CD1c-positive myeloid dendritic cell (primary cell): Measurements from ENCODE around the gene ADGB.
"Not testable (repeated sequence)": the region's sequence is repeated elsewhere in the genome, so short reads cannot be mapped to it uniquely, and the experiment has no call there.

Source experiments
- DNase-seq: peaks from one replicate; pipeline ENCODE4 v3.0.0-alpha.2; 2016; ENCODE audit errors: extremely low spot score

The ADGB gene

GRCh38 chr6:146815511-146816462, 217.0 kb downstream of the ADGB start:
- not testable (repeated sequence) for DNase-seq

DNA sequence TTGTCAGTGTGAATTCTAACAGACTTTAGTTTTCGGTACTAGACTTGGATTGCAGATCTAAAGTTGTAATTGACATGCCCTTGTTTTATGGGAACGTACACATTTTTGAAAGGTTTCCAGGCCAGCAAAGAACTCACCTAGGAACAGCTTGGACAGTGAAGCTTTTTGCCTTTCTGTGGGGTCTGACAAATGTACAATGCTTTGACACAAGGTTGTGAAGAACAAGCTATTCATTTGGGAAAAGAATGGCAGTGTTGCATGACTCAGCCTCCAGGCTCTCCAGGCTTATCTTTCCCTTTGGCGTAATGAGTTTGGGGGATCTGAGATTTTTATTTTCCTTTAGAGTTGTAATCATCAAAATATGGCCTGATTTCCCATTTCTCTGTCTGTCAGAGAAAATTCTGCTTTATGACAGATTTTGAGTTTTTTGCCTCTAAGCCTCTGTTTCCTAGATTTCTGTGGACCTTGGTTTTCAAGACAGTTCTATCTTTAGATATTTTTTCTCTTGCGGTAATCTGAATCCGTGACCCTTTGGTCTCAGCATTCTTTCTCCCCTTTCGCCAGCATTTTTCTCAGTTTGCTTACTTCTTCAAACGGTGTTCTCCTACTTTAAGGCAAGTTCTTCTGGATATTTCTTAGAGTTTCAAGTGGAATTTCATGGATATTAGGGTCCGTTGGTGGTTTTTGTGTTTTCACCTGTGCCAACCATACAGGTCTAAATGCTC, 221.0 kb downstream of the ADGB start:
- no peak for DNase-seq

DNA sequence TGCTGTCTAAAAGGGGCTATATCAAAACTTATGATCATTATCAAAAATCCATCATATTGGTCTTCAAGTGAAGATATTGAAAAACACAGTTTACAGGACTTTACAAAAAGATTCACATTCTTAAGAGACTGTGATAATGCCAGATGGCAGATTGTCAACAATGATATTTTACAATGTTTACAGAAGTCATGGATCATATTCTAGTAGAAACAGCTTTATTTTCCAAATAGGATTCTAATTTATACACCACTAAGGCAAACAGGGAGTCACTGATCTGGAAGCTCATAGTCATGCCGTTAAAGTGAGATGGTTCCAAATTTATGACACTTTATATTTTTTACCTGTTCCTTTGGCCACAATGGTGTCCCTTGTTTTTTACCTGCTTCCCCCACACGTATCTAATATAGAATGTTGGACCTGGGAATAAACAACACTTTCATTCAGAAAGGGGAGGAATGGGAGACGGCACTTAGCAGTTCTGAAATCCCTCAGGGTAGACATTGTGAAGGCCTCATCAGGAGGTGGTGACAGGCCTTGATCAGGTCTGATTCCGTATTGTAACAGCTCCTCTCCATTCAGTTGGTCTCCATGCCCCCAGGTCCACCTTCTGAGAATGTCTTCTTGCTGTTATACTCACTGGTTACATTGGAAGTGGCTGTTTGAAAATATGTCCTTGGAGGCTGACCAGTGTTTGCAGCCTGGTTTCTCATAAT, 228.6 kb downstream of the ADGB start:
- DNase-seq: no peak

GRCh38 chr6:146829792-146830565, 231.2 kb downstream of the ADGB start:
- no peak for DNase-seq

- no peak for DNase-seq
These were observed 234.4 kb downstream of the ADGB start for GRCh38 chr6:146833157-146833556.

GRCh38 chr6:146840216-146840615, 241.4 kb downstream of the ADGB start:
- no peak for DNase-seq

DNA sequence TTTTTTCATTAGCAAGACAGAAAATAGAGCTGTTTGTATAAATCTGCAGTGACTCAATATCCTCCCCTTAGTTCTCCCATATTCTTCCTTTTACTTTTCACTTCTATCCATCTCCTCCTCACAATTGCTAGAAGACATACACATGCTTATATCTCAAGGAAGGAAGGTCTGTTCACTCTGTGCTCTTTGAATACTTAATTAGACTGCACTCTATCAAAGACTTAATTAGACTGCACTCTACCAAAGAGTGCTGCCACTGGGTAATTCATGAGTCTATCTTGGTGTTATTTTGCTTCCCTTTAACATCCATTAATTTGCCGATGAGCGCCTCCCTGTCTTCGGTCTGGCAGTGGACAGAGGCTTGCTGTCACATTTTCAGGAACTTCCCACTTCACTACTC, 241.9 kb downstream of the ADGB start:
- no peak for DNase-seq

DNA sequence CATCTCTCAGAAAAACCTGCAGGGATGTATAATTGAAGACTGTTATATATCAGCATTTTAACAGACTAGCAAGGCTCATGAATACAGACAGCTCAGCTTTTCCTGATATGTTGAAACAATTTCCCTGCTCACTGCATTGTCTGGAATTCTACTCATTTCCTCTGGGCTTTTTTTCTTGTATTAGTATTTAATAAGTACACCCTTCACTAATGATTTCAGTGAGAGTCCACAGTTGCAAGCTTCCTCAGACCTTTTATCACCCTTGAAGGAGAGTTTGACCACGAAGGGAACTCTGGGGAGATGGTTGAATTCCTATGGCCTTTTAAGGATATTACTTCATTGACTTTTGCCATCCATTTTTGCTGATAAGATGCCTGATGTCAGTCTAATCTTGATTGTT, 248.7 kb downstream of the ADGB start:
- no peak for DNase-seq

DNA sequence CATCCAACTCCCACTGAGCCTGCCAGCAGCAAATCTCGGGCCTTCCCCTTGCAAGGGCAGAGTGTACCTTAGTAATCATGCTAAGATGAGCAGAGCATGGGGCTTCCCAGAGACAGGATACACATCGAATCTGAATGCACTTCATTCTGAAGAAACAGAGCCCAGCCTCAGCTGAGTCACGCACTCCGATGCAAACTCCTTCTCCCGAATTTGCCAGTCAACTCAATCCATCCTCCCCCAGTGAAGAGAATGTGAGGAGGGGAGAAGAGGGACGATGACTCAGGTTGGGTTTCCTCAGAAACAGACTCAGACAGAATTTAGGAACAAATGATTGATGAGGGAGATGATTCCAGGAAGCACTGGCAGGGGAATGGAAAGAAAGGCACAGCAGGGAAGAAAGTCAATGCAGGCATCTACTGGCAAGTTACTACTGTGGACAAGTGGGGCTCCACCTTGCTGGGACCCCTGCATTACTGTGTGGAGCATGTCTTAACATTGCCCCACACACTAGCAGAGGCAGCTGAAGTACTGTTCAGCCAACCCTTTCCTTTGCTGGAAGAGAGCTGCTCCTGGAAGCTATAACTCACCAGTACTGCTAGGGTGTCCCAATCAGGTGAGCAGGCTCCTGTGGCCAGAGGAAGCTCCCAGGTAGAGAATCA, 251.6 kb downstream of the ADGB start:
- no peak for DNase-seq

GRCh38 chr6:146850981-146851380, 252.2 kb downstream of the ADGB start:
- DNase-seq: no peak

GRCh38 chr6:146851837-146852236, 253.1 kb downstream of the ADGB start:
- no peak for DNase-seq

DNA sequence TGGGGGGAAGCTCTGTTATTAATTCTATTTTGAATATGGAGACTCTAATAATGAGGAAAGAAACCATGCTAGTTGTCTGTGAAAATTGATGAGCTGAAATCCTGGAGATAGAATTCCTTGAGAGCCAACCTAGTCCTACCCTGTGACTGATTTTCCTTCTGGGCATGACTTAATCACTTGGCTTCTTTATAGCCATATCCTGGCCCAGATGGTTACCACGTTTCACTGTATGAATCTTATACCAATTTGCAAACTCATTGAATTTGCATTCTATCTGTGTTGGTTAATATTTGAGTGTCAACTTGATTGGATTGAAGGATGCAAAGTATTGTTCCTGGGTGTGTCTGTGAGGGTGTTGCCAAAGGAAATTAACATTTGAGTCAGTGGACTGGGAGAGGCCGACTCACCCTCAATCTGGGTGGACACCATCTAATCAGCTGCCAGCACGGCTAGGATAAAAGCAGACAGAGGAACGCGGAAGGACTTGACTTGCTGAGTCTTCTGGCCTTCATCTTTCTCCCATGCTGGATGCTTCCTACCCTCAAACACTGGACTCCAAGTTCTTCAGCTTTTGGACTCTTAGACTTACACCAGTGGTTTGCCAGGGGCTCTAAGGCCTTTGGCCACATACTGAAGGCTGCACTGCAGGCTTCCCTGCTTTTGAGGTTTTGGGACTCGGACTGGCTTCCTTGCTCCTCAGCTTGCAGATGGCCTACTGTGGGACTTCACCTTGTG, 255.9 kb downstream of the ADGB start:
- DNase-seq: not testable (repeated sequence)

- DNase-seq: no peak
These were observed 257.1 kb downstream of the ADGB start for GRCh38 chr6:146855889-146856288.

DNA sequence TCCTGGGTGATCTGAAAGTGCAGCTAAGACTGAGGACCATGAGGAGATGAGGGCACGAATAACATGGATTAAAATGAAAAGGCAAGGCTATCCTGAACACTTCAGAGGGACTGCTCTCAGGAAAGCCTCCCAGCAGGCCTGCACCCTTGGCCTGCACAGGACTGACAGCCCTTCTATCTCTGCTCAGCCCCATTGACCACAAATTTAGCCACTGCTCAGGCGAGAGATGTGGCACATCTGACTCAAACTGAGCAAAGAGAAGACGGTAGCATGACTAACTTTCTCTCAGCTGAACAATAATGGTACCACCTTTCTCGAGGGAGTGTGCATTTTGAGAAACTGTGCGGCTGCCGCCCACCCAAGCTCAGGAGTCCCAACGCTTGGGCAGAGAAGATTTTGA, 257.5 kb downstream of the ADGB start:
- DNase-seq: no peak

DNA sequence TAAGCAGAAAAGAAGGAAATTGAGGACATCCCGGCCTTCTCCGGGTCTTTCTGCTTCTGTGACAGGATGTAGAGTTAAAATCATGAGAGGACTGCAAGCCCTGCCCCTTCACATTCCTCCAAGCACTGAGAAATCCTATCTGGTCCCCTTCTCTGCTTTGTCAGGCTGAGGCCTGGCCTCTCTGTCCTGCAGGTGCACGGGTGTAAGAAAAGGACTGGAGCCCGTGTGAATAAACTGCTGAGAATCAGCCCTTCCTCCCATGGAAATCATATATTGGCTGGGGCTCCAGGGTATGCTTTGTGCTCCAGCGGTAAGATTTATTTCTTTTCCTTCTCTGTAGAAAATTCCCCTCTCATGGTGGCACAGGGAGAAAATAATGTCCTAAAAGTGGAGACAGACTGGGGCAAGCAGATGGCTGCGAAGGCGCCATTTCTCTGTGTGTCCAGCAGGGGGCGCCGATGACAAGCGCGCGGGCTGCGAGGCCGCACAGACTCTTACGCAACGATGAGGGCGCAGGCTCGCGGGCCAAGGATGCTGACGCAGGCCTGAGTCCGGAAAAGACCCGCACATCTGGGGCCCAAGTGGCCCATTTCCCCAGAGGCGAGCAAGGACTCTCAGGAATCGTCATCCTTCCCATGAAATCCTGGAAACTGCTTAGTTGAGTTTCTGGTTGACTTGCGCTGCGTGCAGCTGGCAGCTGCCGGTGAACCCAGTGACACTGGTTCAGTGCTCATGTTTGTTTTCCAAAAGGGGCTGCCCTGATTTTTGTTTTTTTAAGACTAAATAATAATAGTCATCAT, 258.6 kb downstream of the ADGB start:
- DNase-seq: peak; percentile 88

DNA sequence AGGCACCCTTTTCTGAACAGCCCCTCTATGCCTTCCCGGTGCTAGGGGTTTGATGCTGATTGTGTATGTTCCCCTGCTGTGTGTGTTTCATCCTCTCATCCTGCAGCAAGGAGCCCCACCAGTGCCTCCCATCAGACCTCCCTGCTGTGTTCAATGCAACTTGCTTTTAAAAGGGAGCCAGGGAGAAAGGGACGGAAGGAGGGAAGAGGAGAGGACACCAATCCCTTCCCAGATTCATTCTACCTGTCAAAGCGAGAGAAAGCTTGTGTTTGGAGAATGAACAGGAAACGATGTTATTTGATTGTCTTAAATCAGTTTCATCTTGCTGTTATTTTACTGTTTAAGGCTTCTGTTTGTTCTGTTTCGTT, 259.2 kb downstream of the ADGB start:
- DNase-seq: no peak

- DNase-seq: no peak
These were observed 260.4 kb downstream of the ADGB start for GRCh38 chr6:146859206-146859605.

DNA sequence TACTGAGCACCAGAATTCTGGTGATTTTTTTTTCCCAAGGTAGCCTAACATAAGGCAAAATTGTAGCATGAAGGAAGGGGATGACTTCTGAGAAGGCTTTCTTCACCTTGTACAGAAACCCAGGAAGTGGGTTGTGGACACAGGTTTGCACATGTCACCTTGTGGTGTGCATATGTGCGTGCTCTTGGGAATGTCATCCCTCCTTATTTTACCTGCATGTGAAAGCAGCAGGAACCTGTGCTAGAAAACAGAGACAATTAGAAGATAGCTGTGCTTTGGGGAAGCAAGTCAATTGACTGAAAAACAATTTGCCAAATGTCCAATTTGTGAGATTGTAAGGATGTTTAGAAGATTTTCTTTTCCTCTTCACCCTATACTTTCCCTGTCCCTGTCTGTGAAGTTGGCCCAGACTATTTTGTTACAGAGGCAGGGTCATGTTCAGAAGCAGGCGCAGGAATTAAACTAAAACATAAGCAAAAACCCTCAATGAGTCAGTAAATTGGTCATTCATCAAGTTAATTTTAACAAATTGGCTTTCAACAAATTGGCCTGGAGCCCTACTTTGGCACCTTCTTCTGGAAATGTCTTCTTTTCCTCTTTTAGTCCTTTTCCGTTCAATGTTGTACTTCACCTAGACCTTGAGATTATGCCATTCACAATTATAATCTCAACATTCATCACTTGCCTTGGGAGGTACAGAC, 261.2 kb downstream of the ADGB start:
- no peak for DNase-seq

DNA sequence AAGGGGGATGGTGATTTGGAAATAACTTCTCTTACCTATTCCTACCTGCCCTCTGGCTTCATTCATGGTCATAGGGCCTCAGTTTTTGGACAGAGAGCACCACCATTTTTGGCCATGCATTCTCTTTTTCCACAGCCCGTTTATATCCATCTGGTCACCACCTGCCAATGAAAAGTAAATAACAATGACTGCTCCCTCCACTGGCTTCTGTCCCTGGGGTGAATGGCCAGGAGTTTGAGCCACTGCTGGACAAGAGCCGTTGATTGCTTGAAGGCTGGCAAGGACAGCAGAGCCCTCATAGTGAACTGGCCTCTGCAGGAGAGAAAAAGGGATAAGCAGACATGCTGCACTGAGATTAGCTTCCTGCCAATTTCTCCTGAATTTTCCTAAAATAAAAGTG, 261.8 kb downstream of the ADGB start:
- no peak for DNase-seq
